C4-2B (cell line): ENCODE measurements around the gene ADGRG4.

Experiments
- H3K27ac ChIP-seq: fragments of 450-650 bp; 2 replicates; pipeline ENCODE4 v1.5.1; 2017
- ZFX ChIP-seq: fragments of 450-650 bp; IDR thresholded peaks from 2 replicates; pipeline ENCODE4 v1.6.1; 2017
- TF ChIP-seq, protein P1 (sequence below): fragments of 450-650 bp; conservative IDR thresholded peaks from 2 replicates; pipeline ENCODE4 v1.5.1; 2017; ENCODE audit warnings: mild to moderate bottlenecking

ADGRG4 gene

DNA sequence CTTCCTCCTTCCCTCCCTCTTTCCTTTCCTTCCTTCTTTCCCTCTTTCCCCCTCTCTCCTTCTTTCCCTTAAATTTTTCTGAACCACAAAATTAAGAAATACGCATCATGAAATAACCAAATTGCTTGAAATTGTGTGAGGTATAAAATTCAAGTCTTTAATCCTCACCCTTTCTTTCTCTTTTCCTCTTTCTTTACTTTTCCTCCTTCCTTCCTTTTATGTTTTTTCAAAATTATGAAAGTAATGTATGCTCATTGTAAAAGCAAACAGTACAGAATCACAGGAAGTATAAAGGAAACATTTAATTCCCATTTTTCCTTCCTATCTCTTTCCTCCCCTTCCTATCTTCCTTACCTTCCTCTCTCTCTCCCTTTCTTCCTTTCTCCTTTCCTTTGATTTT is 5.4 kb downstream of the ADGRG4 start:
- TF ChIP-seq ZFX: no peak
- TF ChIP-seq, protein P1, sequence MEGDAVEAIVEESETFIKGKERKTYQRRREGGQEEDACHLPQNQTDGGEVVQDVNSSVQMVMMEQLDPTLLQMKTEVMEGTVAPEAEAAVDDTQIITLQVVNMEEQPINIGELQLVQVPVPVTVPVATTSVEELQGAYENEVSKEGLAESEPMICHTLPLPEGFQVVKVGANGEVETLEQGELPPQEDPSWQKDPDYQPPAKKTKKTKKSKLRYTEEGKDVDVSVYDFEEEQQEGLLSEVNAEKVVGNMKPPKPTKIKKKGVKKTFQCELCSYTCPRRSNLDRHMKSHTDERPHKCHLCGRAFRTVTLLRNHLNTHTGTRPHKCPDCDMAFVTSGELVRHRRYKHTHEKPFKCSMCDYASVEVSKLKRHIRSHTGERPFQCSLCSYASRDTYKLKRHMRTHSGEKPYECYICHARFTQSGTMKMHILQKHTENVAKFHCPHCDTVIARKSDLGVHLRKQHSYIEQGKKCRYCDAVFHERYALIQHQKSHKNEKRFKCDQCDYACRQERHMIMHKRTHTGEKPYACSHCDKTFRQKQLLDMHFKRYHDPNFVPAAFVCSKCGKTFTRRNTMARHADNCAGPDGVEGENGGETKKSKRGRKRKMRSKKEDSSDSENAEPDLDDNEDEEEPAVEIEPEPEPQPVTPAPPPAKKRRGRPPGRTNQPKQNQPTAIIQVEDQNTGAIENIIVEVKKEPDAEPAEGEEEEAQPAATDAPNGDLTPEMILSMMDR: no peak
- H3K27ac ChIP-seq: no peak overlapping the region

DNA sequence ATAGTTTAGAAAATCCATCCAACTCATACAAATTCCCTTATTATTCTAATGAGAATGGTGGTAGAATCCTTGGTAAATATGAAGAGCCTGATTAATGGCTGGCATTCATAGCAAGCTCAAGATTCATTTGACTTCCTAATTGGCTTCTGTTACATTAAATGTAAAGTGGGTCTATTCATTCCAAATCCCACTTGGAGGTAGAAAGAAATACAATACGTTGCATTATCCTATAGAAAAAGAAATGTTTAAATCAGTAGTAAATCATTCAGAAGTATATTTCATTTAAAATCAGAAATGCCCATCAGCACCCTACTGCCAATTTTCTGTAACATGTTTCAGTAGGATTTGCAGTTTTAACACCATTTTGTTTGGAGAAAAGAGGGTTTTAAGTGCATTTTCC is 6.7 kb downstream of the ADGRG4 start:
- H3K27ac ChIP-seq: no peak overlapping the region
- no peak for TF ChIP-seq ZFX
- TF ChIP-seq, protein P1: no peak

DNA sequence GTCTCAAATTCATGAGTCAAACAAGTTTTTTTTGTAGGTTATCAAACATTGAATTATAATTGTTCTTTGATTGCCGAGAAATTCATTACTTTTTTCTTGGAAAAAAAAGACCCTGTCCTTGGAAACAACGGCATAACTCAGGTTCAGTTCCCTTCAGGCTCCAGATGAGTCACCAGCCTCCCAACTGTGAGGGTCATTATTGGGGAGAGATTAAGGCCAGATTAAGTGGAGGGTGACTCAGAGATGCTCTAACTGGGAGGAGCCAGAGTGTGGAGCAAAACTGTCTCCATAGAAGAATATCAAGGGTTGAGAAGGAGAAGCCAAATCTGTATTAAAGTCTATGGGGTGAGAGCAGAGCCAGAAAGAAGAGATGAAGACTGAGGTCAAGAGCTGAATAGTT is 9.6 kb downstream of the ADGRG4 start:
- no peak for TF ChIP-seq ZFX
- TF ChIP-seq, protein P1: no peak
- H3K27ac ChIP-seq: no peak overlapping the region

GRCh38 chrX:136318156-136318555 is 17.4 kb downstream of the ADGRG4 start:
- no peak overlapping the region for H3K27ac ChIP-seq
- TF ChIP-seq ZFX: no peak

DNA sequence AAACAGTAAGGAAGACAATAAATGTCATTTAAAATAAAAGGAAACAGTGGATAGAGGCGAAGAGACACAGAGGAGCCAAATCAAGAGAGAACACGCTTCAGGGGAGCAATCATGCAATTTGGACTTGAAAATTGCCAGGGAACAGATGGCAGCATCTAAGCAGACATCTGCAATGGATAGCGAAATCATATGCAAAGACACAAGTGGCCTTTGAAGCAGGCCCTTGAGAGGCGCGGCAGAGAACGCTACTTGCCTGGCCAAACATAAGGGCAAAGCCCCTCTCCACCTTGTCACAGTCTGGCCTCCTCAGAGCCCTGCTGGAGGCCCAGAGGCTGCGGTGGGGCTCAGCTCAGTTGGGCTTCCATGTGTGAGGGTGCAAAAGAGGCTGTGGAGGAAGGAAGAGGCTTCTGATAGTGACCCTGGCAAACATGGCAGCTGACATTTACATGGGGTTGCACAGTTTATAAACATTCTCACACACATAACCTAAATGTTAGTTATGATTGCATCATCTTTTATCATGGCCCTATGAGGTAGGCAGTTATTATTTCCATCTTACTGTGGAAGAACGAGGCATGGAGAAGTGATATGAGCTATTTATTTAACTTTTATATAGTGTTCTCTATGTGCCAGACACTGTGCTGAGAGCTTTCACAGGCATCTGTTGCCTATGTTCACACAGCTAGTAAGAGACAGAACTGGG is 18.3 kb downstream of the ADGRG4 start:
- no peak overlapping the region for H3K27ac ChIP-seq
- TF ChIP-seq, protein P1: no peak
- TF ChIP-seq ZFX: no peak

DNA sequence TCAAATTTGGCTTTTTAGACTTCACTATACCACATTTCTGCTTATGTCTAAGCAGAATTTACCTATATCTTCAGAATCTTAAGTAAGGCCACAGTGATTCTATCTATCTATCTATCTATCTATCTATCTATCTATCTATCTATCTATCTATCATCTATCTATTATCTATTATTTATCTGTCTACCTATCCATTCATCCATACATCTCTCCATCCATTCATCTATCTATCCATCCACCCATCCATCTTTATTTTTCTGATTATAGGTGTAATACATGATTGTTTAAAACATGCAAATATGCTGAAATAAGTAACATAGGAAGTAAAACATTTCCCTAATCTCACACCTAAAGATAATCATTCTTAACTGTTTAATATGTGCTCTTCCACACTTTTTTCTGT is 18.8 kb downstream of the ADGRG4 start:
- no peak overlapping the region for H3K27ac ChIP-seq
- TF ChIP-seq ZFX: no peak
- TF ChIP-seq, protein P1: no peak

GRCh38 chrX:136321532-136321931 is 20.8 kb downstream of the ADGRG4 start:
- TF ChIP-seq ZFX: no peak
- TF ChIP-seq, protein P1: no peak
- no peak overlapping the region for H3K27ac ChIP-seq

- no peak overlapping the region for H3K27ac ChIP-seq
- TF ChIP-seq ZFX: no peak
- TF ChIP-seq, protein P1: no peak
Measured at GRCh38 chrX:136322064-136322463, 21.3 kb downstream of the ADGRG4 start.
